ENCODE data around the gene PTGES.

DNA sequence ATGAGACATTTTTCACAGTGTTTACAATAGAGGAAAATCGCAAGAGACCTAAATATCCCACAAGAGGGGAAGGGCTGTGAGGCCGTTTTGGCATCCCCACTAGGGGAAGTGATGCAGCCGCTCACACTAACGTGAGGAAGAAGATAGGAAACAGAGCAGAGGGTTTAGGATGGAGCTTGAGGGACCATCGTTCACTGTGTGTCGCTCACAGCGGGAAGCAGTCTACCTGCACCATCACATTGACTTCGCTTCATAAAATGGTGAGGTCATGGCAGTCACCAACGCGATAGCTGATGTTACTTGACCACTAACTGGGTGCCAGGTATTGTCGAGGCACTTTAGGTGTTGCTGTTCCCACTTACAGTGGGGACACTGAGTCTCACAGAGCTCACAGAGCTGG, 51.8 kb downstream of the PTGES start:
- TF ChIP-seq, protein P1, sequence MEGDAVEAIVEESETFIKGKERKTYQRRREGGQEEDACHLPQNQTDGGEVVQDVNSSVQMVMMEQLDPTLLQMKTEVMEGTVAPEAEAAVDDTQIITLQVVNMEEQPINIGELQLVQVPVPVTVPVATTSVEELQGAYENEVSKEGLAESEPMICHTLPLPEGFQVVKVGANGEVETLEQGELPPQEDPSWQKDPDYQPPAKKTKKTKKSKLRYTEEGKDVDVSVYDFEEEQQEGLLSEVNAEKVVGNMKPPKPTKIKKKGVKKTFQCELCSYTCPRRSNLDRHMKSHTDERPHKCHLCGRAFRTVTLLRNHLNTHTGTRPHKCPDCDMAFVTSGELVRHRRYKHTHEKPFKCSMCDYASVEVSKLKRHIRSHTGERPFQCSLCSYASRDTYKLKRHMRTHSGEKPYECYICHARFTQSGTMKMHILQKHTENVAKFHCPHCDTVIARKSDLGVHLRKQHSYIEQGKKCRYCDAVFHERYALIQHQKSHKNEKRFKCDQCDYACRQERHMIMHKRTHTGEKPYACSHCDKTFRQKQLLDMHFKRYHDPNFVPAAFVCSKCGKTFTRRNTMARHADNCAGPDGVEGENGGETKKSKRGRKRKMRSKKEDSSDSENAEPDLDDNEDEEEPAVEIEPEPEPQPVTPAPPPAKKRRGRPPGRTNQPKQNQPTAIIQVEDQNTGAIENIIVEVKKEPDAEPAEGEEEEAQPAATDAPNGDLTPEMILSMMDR (IDR thresholded peaks at IDR 0.05), result no peak
- TF ChIP-seq POLR2AphosphoS5 (IDR thresholded peaks at IDR 0.05) (no peak), POLR2A (IDR thresholded peaks at IDR 0.05) (no peak)
